CD8-positive, alpha-beta memory T cell (primary cell): ENCODE data around the gene SGIP1. TPM values are rescaled to one million over a fixed set of nuclear protein-coding genes. Genes with fewer than 3 reads are reported as not detected.
"Not testable (repeated sequence)": the region's sequence is repeated elsewhere in the genome, so short reads cannot be mapped to it uniquely, and the experiment has no call there.

Experiments
- CTCF ChIA-PET: fragments of 350-600 bp; sonication (Branson Sonifier 250); formaldehyde crosslinking; loops from one replicate; lab custom pipeline; 2021; ENCODE audit warnings: antibody characterized with exemption; lab: Charles Lee
- POLR2A ChIA-PET: fragments of 350-600 bp; sonication (Branson Sonifier 250); formaldehyde crosslinking; loops from one replicate; lab custom pipeline; 2021; ENCODE audit warnings: antibody characterized with exemption; lab: Charles Lee
- DNase-seq, 5 donors: peaks; one replicate each; pipeline versions ENCODE4 v3.0.0 to v3.0.0-alpha.2; 2020 to 2022; ENCODE audit warnings: mixed read lengths in 1 of 5
- H3K27ac ChIP-seq: one replicate; pipeline ENCODE4 v1.7.0; 2013; ENCODE audit warnings: low read depth, mild to moderate bottlenecking, low read length, moderate library complexity
- H3K27me3 ChIP-seq: 2 replicates; pipeline ENCODE4 v1.7.0; 2013; ENCODE audit warnings: low read length, mild to moderate bottlenecking; ENCODE audit not compliant: insufficient read depth, poor library complexity, severe bottlenecking
- H3K36me3 ChIP-seq: 2 replicates; pipeline ENCODE4 v1.7.0; 2013; ENCODE audit warnings: mild to moderate bottlenecking, low read length, moderate library complexity; ENCODE audit not compliant: insufficient read depth
- H3K4me1 ChIP-seq: 2 replicates; pipeline ENCODE4 v1.7.0; 2013; ENCODE audit warnings: mild to moderate bottlenecking, low read length, moderate library complexity; ENCODE audit not compliant: insufficient read depth
- H3K4me3 ChIP-seq: 2 replicates; pipeline ENCODE4 v1.7.0; 2013; ENCODE audit warnings: mild to moderate bottlenecking, low read length
- H3K9me3 ChIP-seq: 2 replicates; pipeline ENCODE4 v1.7.0; 2013; ENCODE audit warnings: mild to moderate bottlenecking, low read length
- H3K27ac Mint-ChIP-seq, 8 donors: one replicate each; pipeline ENCODE4 v1.8.0; 2020 to 2021; ENCODE audit warnings: mixed read lengths in 8 of 8, mild to moderate bottlenecking in 6 of 8, inconsistent platforms in 3 of 8, moderate library complexity in 3 of 8
- H3K27me3 Mint-ChIP-seq, 2 donors: one replicate each; pipeline ENCODE4 v1.8.0; 2020 to 2021; ENCODE audit warnings: mixed read lengths in 2 of 2, mild to moderate bottlenecking in 1 of 2, moderate library complexity in 1 of 2
- H3K36me3 Mint-ChIP-seq, 3 donors: one replicate each; pipeline ENCODE4 v1.8.0; 2020 to 2021; ENCODE audit warnings: mixed read lengths in 3 of 3, inconsistent platforms in 1 of 3, mild to moderate bottlenecking in 1 of 3
- H3K4me1 Mint-ChIP-seq, 3 donors: one replicate each; pipeline ENCODE4 v1.8.0; 2020 to 2021; ENCODE audit warnings: mixed read lengths in 3 of 3, inconsistent platforms in 1 of 3, mild to moderate bottlenecking in 1 of 3
- H3K4me3 Mint-ChIP-seq, 7 donors: one replicate each; pipeline ENCODE4 v1.8.0; 2020 to 2021; ENCODE audit warnings: mixed read lengths in 7 of 7, mild to moderate bottlenecking in 6 of 7, moderate library complexity in 4 of 7, inconsistent platforms in 2 of 7
- H3K9me3 Mint-ChIP-seq, 5 donors: one replicate each; pipeline ENCODE4 v1.8.0; 2020 to 2022; ENCODE audit warnings: mixed read lengths in 5 of 5, mild to moderate bottlenecking in 3 of 5, moderate library complexity in 2 of 5, inconsistent platforms in 1 of 5
- polyA plus RNA-seq: library from polyadenylated mRNA; unstranded; fragments of 300-500 nt; fragmentation: Illumina TruSeq; gene quantifications from one replicate; pipeline ENCODE4 v1.2.3, GENCODE V29; 2021
- total RNA-seq, 2 experiments: library from RNA; stranded (reverse); gene quantifications; one replicate each; pipeline ENCODE4 v1.2.3, GENCODE V29; 2021

SGIP1 gene
- total and polyA plus RNA-seq, 3 experiments from 2014 or later = not detected

DNA sequence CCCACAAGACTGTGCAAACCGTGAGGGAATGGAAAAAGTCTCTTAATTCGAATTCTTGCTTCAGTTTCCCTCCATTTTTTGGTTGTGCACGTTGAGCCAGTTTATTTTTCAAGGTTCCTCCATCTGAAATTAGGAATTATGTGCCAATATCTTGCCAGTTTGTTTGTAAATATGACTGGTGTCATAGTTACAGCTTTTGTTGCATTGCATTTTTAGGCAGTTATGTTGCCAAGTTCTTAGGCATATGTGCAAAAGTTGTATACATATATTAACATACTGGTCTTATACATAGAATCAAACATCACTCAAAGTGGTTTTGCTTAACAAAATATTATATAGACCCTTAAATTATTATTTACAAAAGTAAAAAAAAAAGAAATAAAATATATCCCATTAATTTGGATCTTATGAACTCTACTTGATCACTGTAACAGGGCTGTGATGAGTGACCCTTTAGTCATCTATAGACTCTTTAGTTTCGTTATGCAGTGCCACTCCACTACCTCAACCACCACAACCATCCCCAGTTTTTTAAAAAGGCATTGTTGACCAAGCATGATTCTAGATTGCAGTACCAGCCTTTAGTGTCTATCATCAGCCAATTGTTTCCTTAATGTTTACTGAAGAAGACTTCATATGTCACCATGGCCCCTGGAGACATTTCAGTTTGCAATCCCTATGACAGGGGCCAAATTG, 197.4 kb downstream of the SGIP1 start:
- Histone ChIP-seq H3K27me3 (no peaks in the 10 kb centered on the region), H3K4me1 (no peaks in the 10 kb centered on the region), H3K27ac (no peak overlapping the region), H3K4me3 (no peak overlapping the region), H3K9me3 (no peaks in the 10 kb centered on the region), H3K36me3 (no peaks in the 10 kb centered on the region)
- CTCF ChIA-PET = no interaction called here
- Mint-ChIP-seq H3K27me3 (peaks cover 2 to 13% of the 10 kb centered on the region in 2 donors), H3K9me3 (peaks cover 0 to 2% (median 0%) of the 10 kb centered on the region in 5 donors), H3K36me3 (no peaks in the 10 kb centered on the region), H3K27ac (no peak overlapping the region), H3K4me1 (peaks cover 4 to 9% (median 9%) of the 10 kb centered on the region in 3 donors), H3K4me3 (no peak overlapping the region)
- POLR2A ChIA-PET = no interaction called here
- no peak for DNase-seq

DNA sequence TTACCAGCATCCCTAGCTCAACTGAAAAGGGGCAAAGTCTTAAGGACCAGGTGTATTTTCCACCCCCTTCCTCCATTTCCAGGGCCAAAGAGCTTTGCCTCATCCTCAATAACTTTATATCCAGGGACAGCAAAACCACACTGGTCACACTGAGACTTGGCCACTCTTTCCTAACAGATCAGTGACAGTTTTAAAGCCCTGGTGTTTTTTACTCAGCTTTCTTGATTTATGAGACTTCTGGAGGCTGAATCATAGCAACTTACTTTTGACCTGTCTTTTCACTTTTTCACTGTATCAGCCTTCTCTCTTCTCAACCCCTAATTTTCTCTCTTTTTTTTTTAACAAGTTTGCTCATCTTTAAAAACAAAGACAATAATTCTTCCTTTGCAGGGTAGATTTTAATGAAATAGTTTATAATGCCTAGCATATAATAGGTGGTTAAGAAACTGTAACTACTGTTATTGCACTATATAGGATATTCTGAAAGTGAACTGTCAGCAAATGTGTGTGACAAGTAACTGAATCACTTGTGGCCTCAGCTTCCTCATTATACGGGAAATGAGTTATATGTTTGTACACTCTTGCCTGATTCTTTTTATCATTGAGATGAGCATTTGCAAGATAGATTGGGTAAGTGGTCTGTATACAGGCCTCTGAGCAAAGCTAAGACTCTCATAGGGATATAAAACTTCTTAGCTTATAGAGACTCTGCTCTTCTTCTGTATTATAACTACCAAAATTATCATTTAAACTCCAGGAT, 198.6 kb downstream of the SGIP1 start:
- no peak for DNase-seq
- Histone ChIP-seq H3K4me1 (no peaks in the 10 kb centered on the region), H3K27ac (no peak overlapping the region), H3K36me3 (no peaks in the 10 kb centered on the region), H3K27me3 (no peaks in the 10 kb centered on the region), H3K9me3 (no peaks in the 10 kb centered on the region), H3K4me3 (no peak overlapping the region)
- Mint-ChIP-seq H3K4me1 (peaks cover 4 to 9% (median 9%) of the 10 kb centered on the region in 3 donors), H3K27ac (no peak overlapping the region), H3K4me3 (no peak overlapping the region), H3K9me3 (peaks cover 0 to 2% (median 0%) of the 10 kb centered on the region in 5 donors), H3K27me3 (peaks cover 4 to 6% of the 10 kb centered on the region in 2 donors), H3K36me3 (no peaks in the 10 kb centered on the region)
- CTCF ChIA-PET = no interaction called here
- POLR2A ChIA-PET = no interaction called here

DNA sequence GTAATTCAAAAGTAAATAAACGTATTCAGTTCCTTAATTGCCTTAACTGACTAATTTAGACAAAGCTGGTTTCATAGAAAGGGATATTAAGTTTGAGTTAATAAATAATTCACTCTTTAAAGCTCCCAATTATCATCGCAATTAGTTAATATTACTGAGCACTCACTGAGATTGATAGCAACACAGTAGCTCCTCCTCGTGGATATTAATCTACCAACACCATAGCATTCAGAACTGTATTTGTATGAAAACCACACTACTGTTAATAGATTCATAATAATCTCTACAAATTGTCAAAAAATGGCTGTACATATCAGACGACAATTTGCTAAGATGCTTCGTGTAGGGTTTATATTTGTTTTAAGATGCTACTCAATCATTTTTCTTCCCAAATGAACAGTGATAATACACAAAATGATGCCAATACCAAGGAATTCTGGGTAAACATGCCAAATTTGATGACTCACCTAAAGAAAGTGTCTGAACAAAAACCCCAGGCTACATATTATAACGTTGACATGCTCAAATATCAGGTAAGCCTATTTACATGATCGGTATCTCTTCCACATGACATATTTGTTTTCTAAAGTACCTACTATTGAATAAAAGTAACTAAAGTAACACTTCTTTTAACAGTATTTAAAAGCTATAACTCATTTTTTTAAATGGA, 199.5 kb downstream of the SGIP1 start:
- Mint-ChIP-seq H3K27ac (no peak overlapping the region), H3K4me1 (peaks cover 4 to 9% (median 9%) of the 10 kb centered on the region in 3 donors), H3K36me3 (no peaks in the 10 kb centered on the region), H3K4me3 (no peak overlapping the region), H3K27me3 (peaks cover 3 to 4% of the 10 kb centered on the region in 2 donors), H3K9me3 (peaks cover 0 to 2% (median 0%) of the 10 kb centered on the region in 5 donors)
- no peak for DNase-seq
- H3K4me1 ChIP-seq = no peaks in the 10 kb centered on the region
- H3K27me3 ChIP-seq = no peaks in the 10 kb centered on the region
- ChIA-PET CTCF (interaction anchor here (0.6 to 1.8 kb wide), 3 partner anchors 8 to 35 kb away, joined by 3 to 4 read pairs (median 4); no protein-coding TSS in a partner anchor), POLR2A (no interaction called here)
- H3K9me3 ChIP-seq = no peaks in the 10 kb centered on the region
- H3K36me3 ChIP-seq = no peaks in the 10 kb centered on the region
- no peak overlapping the region for H3K4me3 ChIP-seq
- H3K27ac ChIP-seq = no peak overlapping the region

DNA sequence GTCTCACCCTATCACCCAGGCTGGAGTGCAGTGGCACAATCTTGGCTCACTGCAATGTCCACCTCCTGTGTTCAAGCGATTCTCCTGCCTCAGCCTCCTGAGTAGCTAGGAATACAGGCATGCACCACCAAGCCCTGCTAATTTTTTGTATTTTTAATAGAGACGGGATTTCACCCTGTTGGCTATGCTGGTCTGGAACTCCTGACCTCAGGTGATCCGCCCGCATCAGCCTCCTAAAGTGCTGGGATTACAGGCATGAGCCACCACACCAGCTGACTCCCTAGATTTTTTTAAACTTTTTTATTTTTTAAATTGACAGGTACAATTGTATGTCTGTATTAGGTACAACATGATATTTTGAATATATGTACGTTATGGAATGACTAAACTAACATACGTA, 200.6 kb downstream of the SGIP1 start:
- CTCF ChIA-PET = interaction anchor here (0.7 to 1.8 kb wide), 3 partner anchors 9 to 401 kb away, joined by 3 to 4 read pairs (median 4); no protein-coding TSS in a partner anchor
- POLR2A ChIA-PET = not testable (repeated sequence)

DNA sequence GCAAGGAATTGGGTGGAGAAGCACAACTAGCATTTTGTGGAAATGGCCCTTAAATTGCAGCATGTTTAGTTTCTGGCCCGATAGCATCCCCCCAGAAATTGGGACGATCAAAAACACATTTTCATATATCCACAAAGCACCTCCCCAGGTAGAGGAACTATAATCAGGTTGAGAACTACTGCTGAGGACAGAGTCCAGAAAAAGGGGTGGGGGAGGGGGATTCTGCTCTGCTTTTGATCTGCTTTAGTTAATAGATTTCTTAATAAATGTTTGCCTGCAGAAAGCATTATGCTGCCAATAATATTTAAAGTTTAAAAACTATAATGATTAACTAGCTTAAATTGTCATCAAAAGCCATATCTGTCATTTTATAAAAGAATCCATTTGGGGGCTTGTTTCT, 203.9 kb downstream of the SGIP1 start:
- Mint-ChIP-seq H3K27ac (no peak overlapping the region), H3K36me3 (no peaks in the 10 kb centered on the region), H3K9me3 (no peaks in the 10 kb centered on the region), H3K27me3 (peaks cover 2% of the 10 kb centered on the region in 2 donors), H3K4me3 (no peak overlapping the region), H3K4me1 (peaks cover 0 to 3% (median 0%) of the 10 kb centered on the region in 3 donors)
- no peaks in the 10 kb centered on the region for H3K9me3 ChIP-seq
- H3K4me1 ChIP-seq = no peaks in the 10 kb centered on the region
- H3K27me3 ChIP-seq = no peaks in the 10 kb centered on the region
- no peak for DNase-seq
- ChIA-PET CTCF (interaction anchor here (0.7 to 1.4 kb wide), 3 partner anchors 12 to 418 kb away, joined by 3 read pairs; no protein-coding TSS in a partner anchor), POLR2A (no interaction called here)
- no peak overlapping the region for H3K4me3 ChIP-seq
- H3K27ac ChIP-seq = no peak overlapping the region
- H3K36me3 ChIP-seq = no peaks in the 10 kb centered on the region

More for the DNA sequence above, 200.6 kb downstream of the SGIP1 start:
- not testable (repeated sequence) for H3K9me3 ChIP-seq, H3K4me3 Mint-ChIP-seq, H3K9me3 Mint-ChIP-seq, H3K27ac Mint-ChIP-seq, H3K27me3 Mint-ChIP-seq, H3K27ac ChIP-seq, DNase-seq, H3K4me3 ChIP-seq, H3K36me3 ChIP-seq, H3K4me1 ChIP-seq, H3K4me1 Mint-ChIP-seq, H3K36me3 Mint-ChIP-seq, H3K27me3 ChIP-seq

DNA sequence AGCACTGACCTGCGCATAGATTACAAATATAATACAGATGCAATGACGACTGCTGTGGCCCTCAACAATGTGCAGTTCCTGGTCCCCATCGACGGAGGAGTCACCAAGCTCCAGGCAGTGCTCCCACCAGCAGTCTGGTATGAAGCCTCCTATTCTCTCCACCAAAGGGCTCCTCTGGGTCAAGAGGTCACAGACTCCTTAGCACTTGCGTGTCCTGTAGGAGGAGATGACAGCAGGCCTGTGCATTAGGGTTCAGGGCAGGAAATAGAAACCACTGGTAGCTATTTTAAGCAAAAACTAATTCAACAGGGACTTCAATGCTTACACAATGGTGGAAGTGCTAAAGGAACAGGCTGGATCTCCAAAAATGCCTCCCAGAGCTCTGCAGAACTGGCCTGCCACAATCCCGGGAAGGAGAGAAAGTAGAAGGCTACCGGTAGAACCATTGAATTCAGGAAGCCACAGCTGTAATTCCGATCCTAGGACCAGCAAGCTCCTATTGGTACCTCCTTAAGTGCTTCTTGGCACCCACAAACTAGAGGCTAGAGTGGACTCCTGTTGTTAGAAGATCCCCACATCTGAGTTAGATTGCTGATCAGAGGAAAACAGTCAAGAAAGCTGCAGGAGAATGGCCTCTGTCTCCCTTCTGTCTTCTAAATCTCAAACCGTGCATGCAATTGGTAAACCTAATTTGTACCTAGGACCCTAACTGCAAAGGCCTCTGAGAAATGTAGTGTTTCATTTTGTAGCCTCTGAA, 205.6 kb downstream of the SGIP1 start:
- DNase-seq = no peak
- Mint-ChIP-seq H3K9me3 (no peaks in the 10 kb centered on the region), H3K4me3 (no peak overlapping the region), H3K36me3 (no peaks in the 10 kb centered on the region), H3K4me1 (peaks cover 0 to 3% (median 0%) of the 10 kb centered on the region in 3 donors), H3K27me3 (peaks cover 2 to 10% of the 10 kb centered on the region in 2 donors), H3K27ac (no peak overlapping the region)
- no peaks in the 10 kb centered on the region for H3K9me3 ChIP-seq
- H3K4me3 ChIP-seq = no peak overlapping the region
- no peaks in the 10 kb centered on the region for H3K4me1 ChIP-seq
- H3K27me3 ChIP-seq = no peaks in the 10 kb centered on the region
- CTCF ChIA-PET = interaction anchor here (1.3 kb wide), 1 partner anchor 13 kb away, joined by 3 read pairs; no protein-coding TSS in a partner anchor
- no peak overlapping the region for H3K27ac ChIP-seq
- POLR2A ChIA-PET = no interaction called here
- no peaks in the 10 kb centered on the region for H3K36me3 ChIP-seq

DNA sequence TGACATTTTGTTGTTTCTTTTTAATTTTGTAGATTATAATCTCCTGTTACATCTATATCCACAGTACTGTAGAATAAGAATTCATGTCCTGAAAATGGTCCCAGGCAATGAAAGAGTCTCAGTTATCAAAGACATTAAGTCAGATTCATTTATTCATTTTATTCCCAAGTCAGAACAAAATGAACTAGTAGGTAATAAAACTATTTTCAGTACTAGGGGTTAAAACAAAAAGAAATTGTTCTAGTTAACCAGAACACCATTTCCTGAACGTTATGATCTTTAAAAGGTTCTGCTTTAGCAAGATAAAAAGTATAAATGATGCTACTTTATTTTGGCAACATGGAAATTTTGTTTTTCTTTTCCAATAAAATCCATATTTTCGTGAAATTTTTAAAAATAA, 211.5 kb downstream of the SGIP1 start:
- no peak overlapping the region for H3K4me3 ChIP-seq
- H3K27ac Mint-ChIP-seq = no peak overlapping the region

More for the DNA sequence above, 211.5 kb downstream of the SGIP1 start:
- Histone ChIP-seq H3K27ac (no peak overlapping the region), H3K4me1 (no peaks in the 10 kb centered on the region), H3K9me3 (no peaks in the 10 kb centered on the region), H3K27me3 (no peaks in the 10 kb centered on the region), H3K36me3 (no peaks in the 10 kb centered on the region)
- no peak for DNase-seq
- ChIA-PET POLR2A (no interaction called here), CTCF (no interaction called here)
- H3K4me1 Mint-ChIP-seq = no peaks in the 10 kb centered on the region
- H3K36me3 Mint-ChIP-seq = no peaks in the 10 kb centered on the region
- peaks cover 3 to 49% of the 10 kb centered on the region in 2 donors for H3K27me3 Mint-ChIP-seq
- H3K9me3 Mint-ChIP-seq = no peaks in the 10 kb centered on the region
- H3K4me3 Mint-ChIP-seq = no peak overlapping the region
